Pulmonary artery endothelial cell (primary cell): ENCODE measurements around the gene BLID. TPM values are rescaled to one million over a fixed set of nuclear protein-coding genes. Genes with fewer than 3 reads are reported as not detected.

Experiments
- DNase-seq: peaks from one replicate; pipeline ENCODE4 v3.0.0-alpha.2; 2011; ENCODE audit warnings: low read depth, low spot score
- total RNA-seq: library from RNA; depleted of rRNA; stranded (reverse); fragments of >200 nt; gene quantifications from 2 replicates; pipeline ENCODE4 v1.2.3, GENCODE V29; 2014

BLID gene
- total RNA-seq, 1 donor from 2014 or later = 2.6 TPM

DNA sequence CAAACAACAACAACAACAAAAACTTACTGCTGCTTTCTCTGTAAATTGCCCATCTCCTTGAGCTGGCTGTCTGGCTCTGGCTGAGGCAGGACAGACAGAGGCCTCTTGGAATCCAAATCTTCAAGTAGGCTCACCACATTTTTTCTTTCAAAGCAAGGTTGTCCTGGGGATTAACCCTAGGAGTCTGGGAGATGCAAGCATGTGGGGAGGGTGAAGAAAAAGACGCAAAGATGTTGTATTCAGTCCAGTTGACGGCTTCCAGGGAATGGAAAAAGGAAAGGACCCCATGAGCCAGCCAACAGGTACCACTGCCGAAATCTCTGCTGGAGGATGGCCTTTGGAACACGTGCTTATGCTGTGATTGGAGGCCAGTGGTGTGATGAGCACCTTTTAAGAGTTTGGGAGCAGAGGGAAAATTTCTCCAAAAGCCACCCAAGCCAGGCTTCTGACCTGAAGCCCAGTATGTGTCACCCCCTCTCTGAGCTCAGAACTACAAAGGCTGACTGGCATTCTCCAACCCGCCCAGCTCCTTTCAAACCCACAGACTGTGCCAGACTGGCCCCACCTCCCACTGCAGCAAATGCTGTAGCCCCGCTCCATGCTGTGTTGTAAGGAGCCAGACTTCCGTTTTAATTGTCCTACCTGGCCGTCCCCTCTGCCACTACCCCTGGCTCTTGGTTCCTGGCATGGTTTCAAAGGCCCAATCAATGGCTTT is 10.8 kb downstream of the BLID start:
- DNase-seq = no peak

DNA sequence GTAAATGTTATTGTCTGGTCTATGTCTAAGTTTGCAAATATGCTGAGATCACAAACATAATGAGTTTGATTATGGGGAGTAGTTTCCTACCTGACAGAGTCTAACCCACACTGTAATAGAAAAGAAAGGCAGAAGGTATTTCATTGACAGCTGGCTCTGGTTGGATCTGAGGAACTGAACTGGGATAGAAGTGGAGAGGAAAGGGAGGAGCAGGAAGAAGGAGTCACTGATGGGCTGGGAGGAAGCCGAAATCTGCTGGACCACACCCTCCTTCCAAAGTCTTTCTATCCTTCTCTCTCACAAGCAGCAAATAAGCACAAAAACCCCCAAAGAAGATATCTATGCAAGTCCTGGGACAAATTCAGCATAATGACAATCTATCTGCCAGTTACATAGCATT is 11.7 kb downstream of the BLID start:
- DNase-seq = no peak

DNA sequence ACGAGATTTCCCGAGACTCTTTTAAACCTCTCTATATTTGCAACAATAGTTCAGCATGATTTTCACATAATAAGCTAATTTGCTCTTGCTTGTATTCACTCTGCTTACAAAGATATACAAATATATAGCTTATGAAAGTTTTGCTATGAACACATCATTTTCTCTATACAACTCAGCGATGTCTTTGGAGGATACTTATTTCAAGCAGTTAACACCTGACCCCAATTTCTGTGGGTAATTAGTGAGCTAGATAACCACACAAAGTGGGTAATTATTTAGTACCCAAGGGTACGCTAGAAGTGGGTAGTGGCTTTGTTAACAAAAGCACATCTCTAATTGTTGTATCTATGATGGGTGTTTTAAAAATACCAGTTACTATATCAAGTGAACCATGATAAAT is 12.3 kb downstream of the BLID start:
- no peak for DNase-seq

DNA sequence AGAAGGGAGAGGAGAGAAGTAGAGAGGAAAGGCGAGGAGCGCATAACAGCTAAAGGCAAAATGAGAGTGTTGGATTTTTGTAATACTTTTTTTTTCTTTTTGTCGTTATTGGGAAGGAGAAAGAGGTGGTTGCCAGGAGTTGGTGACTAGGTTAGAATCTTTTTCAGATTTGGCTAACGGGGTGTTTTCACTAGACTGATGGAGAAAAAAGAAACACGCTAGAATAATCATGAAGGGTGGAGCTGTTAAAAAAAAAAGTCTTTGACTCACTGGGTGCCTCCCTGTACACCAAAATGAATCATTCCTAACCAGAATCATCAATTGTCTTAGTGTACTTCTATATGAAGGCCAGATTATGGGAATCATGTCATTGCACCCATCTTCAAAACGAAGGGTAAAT is 12.7 kb downstream of the BLID start:
- DNase-seq = no peak

DNA sequence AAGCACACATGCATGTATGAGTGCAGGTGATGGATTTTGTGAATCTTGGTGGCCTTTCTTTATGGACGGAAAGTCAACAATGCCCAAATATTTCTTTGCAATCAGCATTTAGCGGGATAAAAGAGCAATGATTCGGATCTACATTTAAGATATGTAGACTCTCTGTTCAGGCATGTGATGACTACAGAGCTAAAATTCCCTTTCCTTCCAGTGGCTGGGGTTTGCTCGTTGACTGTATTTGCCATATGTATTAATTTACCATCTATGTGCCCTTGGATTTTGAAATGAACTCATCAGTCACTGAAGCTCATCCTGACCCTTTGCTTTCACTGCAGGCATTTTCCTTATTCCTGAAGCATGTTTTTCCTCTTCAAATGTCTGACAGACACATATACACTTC is 13.6 kb downstream of the BLID start:
- DNase-seq = no peak

DNA sequence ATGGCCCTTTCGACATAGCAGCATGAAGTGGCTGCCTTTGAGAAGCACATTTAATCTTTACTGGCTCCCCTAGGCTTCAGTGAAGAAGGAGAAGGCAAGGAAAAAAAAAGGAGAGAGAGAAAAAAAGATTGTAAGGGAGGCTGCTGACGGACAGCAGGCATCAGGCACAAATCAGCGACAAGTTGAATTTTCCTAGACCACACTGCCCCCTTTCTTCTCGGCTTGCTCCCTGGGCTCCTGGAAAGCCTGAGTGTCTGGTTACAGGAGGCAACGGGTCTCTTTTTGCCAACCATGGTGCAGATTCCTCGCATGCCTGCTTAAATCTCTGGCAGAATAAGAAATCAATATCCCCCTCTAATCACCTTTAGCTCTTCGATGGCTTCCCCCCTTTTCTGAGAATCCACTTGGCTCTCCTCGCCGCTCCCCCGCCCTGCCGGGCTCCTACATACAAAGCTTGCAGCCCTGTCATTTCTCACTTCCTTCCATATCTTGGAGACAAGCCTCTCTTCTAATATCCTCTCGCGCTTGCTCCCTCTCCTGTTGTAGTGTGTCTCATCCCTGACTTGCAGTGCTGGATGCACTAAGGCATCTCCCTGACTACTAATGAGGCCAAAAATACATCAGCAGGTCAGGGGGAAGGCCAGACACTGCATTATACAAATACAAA is 14.3 kb downstream of the BLID start:
- peak; percentile 64 for DNase-seq

DNA sequence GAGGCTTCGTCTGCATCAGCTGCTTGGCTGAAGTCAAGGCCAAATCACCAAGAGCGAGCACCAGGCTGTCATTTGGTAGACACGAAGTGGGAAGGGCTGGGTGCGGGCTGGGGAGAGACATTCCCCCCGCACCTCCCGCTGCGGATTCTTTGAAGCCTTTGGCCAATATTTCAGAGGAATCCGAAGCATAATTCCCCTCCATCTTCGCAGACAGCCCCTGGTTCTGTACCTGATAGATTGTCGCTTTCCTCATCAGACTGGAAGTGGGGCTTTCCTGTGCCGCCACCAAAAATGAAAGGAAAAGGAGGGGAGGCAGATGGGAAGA is 15.3 kb downstream of the BLID start:
- no peak for DNase-seq

DNA sequence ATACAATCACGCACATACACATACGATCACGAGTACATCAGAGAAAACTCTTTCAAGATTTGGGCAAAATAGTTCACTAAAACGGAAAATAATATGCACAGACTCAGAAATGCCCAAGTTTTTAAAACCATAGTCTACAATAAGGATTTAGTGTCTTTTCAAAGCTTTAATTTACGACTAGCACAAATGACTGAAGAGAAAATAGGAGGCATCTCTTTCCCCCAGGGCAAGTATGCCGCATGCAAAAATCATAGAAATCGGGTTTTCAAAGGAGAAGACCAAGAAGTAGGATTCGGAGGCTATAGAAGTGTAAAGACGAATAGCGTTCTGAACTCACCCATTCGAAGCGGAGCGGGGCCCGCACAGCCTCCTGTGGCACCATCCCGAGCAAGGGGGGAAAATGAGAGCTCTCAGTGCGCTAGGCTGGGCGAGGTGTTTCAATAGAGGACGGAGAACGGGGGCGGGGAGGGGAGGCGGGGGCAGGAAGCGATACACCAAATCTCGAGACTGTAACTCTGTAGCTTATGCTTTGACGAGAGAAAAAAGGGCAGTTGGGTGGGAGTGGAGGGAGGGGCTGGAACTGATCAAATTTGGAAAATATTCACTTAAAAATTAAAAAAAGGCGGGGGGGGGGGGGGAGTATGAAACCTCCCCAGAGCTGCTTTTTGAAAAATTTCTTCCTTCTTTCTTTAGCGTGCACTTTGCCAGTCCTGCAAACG is 15.8 kb downstream of the BLID start:
- no peak for DNase-seq

DNA sequence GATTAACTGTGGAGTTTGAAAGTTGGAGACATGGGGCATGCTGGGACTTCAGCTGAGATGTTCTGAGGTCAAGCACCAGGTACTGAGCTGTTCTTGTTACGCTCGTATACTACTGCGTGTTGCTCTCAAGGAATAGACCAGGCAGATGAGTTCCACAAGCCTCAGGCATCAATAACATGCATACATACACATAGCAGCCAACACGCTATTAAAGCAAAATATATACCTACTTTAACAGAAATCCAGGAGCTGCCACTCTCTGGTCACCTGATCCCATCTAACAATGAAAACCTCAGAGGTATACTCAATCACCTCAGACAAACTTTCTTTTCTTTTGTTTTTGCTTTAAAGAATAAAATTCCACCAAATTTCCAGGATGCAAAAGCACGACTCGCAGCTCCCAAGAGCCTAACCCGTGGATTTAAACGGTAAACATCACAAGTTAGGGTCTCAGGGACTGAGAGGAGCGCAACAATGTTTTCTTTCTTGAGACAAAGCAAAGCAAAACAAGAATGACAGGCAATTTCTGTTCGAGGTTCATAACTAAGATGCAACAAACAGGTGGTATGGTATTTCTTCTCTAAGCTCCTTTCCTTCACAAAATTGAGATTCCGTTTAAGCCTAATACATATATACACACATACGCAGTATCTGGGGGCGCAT is 16.5 kb downstream of the BLID start:
- DNase-seq = no peak

DNA sequence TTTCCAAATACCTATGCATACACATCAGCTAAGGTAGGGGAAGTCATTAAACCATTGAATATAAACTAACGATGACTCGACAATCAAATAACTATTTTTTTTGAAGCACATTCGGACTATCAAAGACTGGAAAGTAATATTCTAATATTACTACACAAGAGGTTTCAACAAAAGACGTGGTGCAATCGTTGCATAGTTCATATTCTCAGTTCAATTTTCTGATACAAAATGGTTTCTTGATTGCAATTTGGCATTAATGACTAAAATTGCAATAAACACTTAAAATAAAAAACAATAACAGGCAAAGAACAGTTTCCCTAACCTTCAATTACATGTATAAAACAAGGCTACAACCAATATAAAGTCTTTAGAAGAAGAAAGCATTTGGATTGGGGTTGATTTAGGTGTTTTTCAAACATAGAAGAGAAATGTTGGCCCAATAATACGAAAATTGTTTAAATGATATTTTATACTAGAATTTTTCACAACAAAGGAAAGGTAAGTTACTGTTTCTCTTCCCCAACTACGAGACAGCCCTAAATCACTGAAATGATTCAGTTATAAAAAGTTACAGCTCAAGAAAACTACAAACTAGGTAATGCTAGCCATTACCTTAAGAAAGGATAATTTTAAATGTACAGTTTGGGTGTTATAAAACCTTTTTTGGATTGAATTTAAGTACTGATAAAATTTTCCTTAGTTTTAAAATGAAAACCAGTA is 17.6 kb downstream of the BLID start:
- DNase-seq = no peak

DNA sequence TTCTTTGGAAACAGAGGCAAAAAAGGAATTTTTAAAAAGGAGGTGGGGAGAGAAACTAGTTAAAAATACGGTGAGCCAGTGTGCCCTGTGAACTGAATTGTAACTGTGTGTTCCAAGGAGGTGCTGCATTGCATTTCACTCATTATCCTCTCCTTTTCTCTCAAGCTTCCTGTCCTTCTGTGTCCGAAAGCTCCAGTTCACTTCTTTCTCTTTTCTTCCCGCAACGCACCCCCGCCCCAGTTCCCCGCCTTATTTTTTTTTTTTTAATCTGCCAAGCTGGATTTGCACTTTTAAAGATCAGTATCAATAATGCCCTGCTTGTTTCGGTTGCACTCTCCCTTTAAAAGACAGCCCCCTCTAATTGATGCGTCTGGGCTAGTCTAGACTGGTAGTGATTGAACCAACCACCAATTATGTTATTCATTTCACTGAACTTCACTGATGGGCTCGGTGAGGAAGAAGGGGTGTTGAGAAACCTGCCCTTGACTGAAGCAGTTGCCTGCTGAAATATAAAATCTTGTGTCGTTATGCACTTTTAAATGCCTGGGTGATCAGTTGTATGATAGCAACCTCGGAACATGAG is 18.5 kb downstream of the BLID start:
- no peak for DNase-seq

DNA sequence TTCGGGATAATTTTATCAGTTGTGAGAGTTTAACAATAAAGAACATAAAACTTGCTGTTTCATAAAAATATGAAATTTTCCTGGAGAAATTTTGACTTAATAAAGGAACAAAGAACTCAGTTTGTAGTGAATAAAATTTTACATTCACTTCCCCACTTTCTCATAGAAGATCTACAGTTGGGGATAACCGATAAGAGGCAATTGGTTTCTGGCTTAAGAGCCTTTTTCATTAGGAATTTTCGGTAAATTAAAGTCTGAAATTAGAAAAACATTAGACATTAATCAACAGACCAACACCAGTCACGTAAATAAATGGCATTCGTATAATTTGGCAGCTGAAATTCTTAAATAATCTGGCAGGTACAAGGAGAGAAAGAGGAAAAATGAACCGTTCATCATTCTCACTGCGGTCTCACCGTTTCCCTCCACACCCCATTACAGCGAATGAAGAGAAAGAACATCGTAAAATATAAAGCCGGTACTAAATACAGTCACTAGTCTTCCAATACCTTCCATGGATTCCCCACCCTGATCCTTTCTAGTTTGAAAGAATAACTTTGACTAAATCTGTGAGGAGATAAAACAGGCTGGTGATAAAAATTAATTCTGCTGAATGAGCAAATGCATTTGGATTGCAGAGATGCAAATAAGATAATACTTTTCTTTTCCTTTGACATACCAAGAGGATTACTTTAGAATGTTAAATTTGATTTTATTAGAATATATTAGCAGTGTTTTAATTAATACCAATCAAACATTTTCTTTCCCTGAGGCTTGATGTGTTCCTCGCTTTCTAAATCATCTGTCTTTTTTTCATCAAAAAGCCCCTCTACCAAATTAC is 19.5 kb downstream of the BLID start:
- DNase-seq = no peak

DNA sequence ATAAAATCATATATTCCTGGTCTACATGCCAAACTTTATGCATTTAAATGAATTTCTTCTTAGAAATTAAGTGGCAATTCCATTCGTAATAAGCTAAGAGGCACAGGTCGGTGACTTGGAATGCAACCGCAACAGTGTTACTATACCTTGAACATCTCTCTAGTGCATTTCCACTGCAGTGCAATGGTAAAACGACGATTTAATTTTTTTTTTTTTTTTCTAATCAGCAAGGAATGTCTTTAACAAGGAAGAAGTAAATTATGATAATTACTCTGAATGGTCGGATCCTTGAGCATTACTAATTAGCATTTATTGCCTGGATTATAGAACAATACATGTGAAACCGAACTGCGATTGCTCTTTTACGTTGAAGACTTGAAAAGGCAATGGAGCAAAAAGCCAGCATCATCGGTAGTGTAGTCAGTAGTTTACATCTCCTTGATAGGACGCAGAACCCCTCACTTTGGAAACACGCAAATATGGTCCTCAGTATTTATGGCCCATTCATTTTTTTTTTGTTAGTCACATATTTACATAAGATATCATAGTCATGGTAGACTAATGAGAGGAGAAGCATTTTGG is 20.2 kb downstream of the BLID start:
- no peak for DNase-seq

DNA sequence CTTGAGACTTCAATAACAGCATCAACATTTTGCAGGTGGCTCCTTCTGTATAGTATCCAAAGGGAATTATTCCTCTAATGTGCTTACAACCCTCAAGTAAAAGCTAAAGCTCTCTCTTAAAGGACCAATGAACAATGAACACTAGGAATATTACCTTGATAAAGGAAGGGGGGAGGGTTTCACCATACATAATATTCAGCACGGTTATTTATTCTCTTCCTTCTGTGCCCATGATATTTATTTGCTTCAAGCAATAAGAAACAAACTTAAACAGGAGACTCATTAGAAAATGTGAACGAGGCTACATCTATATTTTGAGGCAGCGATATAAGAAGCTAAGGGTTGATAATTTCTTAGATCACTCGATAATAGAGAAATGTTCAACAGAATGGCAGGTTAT is 21.2 kb downstream of the BLID start:
- no peak for DNase-seq

DNA sequence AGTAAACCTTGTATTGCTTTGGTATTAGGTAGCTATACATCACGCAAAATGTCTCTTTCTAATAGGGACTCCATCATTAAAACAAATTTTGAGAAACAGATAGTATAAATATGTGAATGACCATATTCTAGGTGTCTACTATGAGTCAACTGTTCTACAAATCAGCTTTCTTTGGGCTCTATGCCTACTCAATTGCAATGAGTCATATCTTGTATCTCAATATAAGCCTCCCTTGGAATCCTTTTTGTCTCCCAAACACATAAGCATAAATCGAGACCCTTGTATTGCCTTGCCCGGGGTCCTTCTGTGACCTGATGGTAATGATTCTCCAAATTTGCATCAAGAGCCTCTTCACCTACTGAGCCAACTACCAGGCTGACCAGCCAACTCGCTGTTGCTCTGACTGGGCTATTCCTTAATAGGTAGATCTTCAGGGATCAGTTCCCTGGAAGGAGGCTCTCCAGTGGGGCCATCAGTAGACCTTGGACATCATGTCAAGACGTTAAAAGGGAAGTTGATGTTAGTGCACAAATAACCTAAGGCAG is 22.2 kb downstream of the BLID start:
- DNase-seq = no peak

DNA sequence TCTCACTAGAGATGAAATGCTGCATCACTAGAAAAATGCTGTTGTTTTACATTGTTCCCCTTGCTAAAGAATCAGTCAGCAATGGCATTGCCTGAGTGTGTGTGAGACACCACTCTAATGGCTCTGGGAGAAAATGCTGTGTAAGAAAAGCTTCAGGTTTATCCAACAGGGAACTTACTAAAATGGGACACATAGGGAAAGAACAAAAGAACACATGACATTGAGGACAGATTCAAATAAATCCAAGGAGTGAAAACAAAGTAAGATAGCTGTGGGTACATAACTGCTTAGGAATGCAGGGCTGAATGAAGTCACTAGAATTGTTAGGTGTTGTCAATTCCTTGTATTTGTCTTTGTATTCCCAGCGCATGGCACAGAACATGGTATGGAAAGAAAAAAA is 24.2 kb downstream of the BLID start:
- DNase-seq = no peak

DNA sequence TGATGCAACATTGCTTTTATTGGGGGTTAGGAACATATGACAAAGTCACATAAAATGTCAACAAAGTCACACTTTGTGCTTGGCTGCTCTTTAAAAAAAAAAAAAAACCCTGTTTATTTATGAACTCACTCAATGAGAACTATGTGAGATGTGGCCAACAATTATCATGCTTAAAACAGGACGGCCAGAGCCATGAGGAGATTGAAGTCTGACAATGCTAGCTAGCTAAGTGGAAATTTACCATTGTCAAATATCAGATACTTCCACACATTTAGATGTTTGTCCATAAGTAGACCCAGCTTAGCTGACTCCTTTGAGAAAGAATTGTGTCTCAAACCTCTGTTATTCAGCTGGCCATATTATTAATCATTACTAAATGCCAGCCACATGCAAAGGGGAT is 26.9 kb downstream of the BLID start:
- no peak for DNase-seq

DNA sequence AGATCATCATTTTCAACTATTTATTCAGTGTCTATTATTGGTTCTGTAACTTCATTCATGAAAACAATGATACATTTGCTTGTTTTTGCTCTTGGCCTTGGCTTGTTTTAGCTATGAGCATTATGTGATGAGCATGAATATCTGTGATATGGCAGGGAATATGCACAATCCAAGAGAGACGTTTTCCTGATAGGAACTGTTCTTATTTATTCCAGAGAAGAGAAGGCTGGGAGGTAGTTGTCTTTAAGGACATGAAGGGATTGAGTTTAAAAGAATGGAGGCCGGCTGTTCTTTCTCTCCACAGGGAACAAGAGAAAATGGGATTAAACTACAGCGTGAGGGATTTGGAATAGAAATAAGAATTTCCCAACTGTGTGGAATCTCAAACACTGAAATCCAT is 30.3 kb downstream of the BLID start:
- no peak for DNase-seq

DNA sequence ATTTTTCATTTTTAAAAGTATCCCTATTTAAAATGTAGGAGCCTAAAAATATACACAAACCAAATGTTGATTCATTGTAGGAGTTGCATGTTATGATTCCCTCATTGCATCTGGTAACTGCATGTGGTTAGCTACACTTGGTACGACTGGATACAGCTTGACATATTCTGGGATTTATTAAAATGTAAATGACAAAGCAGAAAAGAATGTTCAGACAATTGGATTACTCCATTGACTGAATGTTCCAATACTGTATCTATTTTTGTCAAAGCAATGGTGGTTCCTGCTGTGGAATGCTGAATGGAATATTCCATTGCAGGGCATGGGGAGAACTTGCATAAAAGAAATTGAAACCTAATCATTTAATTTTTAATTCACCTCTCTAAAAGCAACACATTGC is 30.8 kb downstream of the BLID start:
- peak; percentile 60 for DNase-seq

DNA sequence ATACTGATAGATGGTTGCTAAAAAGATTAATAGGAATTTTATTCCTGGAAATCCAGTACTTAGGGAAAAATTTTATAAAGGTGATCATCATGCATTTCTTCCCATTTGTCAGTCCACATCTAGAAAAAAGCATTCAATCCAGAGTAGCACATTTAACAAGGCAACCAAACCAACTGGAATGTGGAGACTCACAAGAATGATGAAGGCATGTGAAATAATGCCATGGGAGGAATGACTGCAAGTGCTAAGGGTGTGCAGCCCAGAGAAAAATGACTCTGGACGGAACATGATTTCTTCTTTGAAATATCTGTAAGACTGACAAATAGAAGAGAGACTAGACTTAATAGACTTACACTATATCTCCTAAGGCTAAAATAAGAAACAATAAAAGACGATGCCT is 33.8 kb downstream of the BLID start:
- no peak for DNase-seq
